OCI-LY3 (cell line): Measurements from ENCODE around the gene SRP9.

ENCODE experiments used
- CTCF ChIP-seq: fragments of 200-600, 300-600 bp; sonication (generic); IDR thresholded peaks from 2 replicates; pipeline ENCODE4 v1.5.1; 2014; ENCODE audit warnings: antibody characterized with exemption, low read length, low read depth
- EZH2phosphoT487 ChIP-seq: fragments of 200-600 bp; shearing (Covaris generic); IDR thresholded peaks from 2 replicates; pipeline ENCODE4 v1.6.1; 2018; ENCODE audit warnings: antibody characterized with exemption, mixed run types, low read depth

GRCh38 chr1:225818229-225818628 is 40.6 kb downstream of the SRP9 start:
- TF ChIP-seq CTCF = no peak
- no peak for TF ChIP-seq EZH2phosphoT487
